Natural killer cell (primary cell): ENCODE data around the gene KDM2B. TPM values are rescaled to one million over a fixed set of nuclear protein-coding genes. Genes with fewer than 3 reads are reported as not detected.

Experiments used
- ATAC-seq, 3 donors: fragments of 150-1000 bp in 2 of 3; fragments of 200-7000 bp in 1 of 3; cut with Tn5 transposase; 1 replicate in 1 of 3; 2 replicates in 2 of 3; pipeline ENCODE4 v1.10.0; 2021; ENCODE audit warnings: mild to moderate bottlenecking in 2 of 3, moderate library complexity in 2 of 3
- DNase-seq, 2 donors: peaks; one replicate each; pipeline versions ENCODE4 v3.0.0 to v3.0.0-alpha.2; 2013 to 2021; ENCODE audit warnings: mixed read lengths in 1 of 2
- H3K27ac ChIP-seq: one replicate; pipeline ENCODE4 v1.5.1; 2013; ENCODE audit warnings: mild to moderate bottlenecking, low read length
- H3K27me3 ChIP-seq: one replicate; pipeline ENCODE4 v1.6.1; 2013; ENCODE audit warnings: low read length; ENCODE audit not compliant: control insufficient read depth, insufficient read depth
- H3K36me3 ChIP-seq: one replicate; pipeline ENCODE4 v1.6.1; 2013; ENCODE audit warnings: low read length; ENCODE audit not compliant: control insufficient read depth, insufficient read depth
- H3K4me1 ChIP-seq: one replicate; pipeline ENCODE4 v1.6.1; 2013; ENCODE audit warnings: low read length; ENCODE audit not compliant: control insufficient read depth, insufficient read depth
- H3K4me3 ChIP-seq: one replicate; pipeline ENCODE4 v1.5.1; 2013; ENCODE audit warnings: low read length
- H3K9me3 ChIP-seq: one replicate; pipeline ENCODE4 v1.6.1; 2013; ENCODE audit warnings: low read length; ENCODE audit not compliant: control insufficient read depth, insufficient read depth
- H3K27ac Mint-ChIP-seq, 2 donors: one replicate each; pipeline ENCODE4 v1.8.0; 2022; ENCODE audit warnings: mild to moderate bottlenecking in 2 of 2, mixed read lengths in 2 of 2, moderate library complexity in 1 of 2
- H3K27me3 Mint-ChIP-seq, 2 donors: one replicate each; pipeline ENCODE4 v1.8.0; 2022; ENCODE audit warnings: low read depth in 2 of 2, mixed read lengths in 2 of 2
- H3K36me3 Mint-ChIP-seq: one replicate; pipeline ENCODE4 v1.8.0; 2022; ENCODE audit warnings: mixed read lengths
- H3K4me1 Mint-ChIP-seq, 2 donors: one replicate each; pipeline ENCODE4 v1.8.0; 2022; ENCODE audit warnings: mixed read lengths in 2 of 2
- H3K4me3 Mint-ChIP-seq: one replicate; pipeline ENCODE4 v1.8.0; 2022; ENCODE audit warnings: mild to moderate bottlenecking, moderate library complexity, mixed read lengths
- H3K9me3 Mint-ChIP-seq, 2 donors: one replicate each; pipeline ENCODE4 v1.8.0; 2022; ENCODE audit warnings: mixed read lengths in 2 of 2
- WGBS: methylation state at CpG from one replicate; pipeline ENCODE4 v1.1.7; 2013; ENCODE audit warnings: missing lambda C conversion rate; ENCODE audit not compliant: insufficient coverage; 5-methylcytosine and 5-hydroxymethylcytosine counted together
- intact Hi-C: fragments of 100-400 bp; cut with micrococcal nuclease; formaldehyde crosslinking; loops from one replicate; pipeline ENCODE4 v1.14.2; 2022
- total RNA-seq, 4 donors: library from RNA; stranded (reverse); fragments of 120-200 nt in 1 of 4; gene quantifications; one replicate each; pipeline versions ENCODE4 v1.2.3 to v1.2.4, GENCODE V29; 2013 to 2022
- TF ChIP-seq, protein P1 (sequence below): fragments of 200-600 bp; IDR thresholded peaks from one replicate; pipeline ENCODE4 v1.8.0; 2022; ENCODE audit warnings: antibody characterized with exemption

KDM2B gene
- total RNA-seq, 3 donors from 2014 or later (not counting 1 experiment from before 2014, with no cell fraction given), result 97.3 to 106 (median 98.1) TPM

DNA sequence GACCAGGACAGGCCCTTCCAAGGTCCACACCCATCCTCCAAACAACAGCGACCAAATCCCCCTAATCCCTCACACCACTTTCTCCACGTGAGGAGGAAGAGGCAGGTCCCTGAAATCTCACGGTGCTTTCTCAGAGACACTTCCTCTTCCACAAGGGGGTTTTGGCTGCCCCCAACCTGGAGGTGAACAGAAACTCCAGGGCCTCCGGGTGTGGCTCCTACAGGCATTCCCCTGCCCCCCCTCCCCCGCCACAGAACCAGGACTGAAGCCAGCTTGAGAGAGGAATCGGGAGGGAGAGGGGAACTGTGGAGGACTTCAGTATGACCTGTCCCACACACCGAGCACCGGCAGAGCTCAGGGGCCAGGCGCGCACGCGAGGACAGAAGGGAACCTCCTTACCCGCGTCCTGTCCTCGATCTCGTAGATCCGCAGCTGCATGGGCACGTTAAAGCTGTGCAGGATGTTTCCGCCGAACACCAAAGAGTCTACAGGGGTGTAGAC lies 60.2 kb downstream of the KDM2B start:
- Histone ChIP-seq H3K4me3 (no peak overlapping the region), H3K4me1 (peaks cover 13% of the 10 kb centered on the region), H3K9me3 (no peaks in the 10 kb centered on the region), H3K27ac (no peak overlapping the region), H3K27me3 (no peaks in the 10 kb centered on the region), H3K36me3 (peaks cover 19% of the 10 kb centered on the region)
- Mint-ChIP-seq H3K27ac (no peak overlapping the region), H3K27me3 (no peaks in the 10 kb centered on the region), H3K4me3 (no peak overlapping the region), H3K4me1 (peaks cover 4 to 13% of the 10 kb centered on the region in 2 donors), H3K9me3 (no peaks in the 10 kb centered on the region), H3K36me3 (peaks cover 11% of the 10 kb centered on the region)
- intact Hi-C loops, result no loop called here
- DNase-seq (no peak), ATAC-seq (no peak)
- TF ChIP-seq, protein P1, sequence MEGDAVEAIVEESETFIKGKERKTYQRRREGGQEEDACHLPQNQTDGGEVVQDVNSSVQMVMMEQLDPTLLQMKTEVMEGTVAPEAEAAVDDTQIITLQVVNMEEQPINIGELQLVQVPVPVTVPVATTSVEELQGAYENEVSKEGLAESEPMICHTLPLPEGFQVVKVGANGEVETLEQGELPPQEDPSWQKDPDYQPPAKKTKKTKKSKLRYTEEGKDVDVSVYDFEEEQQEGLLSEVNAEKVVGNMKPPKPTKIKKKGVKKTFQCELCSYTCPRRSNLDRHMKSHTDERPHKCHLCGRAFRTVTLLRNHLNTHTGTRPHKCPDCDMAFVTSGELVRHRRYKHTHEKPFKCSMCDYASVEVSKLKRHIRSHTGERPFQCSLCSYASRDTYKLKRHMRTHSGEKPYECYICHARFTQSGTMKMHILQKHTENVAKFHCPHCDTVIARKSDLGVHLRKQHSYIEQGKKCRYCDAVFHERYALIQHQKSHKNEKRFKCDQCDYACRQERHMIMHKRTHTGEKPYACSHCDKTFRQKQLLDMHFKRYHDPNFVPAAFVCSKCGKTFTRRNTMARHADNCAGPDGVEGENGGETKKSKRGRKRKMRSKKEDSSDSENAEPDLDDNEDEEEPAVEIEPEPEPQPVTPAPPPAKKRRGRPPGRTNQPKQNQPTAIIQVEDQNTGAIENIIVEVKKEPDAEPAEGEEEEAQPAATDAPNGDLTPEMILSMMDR, result no peak
- 90% methylated on average over 18 of the region's 20 CpGs for WGBS

DNA sequence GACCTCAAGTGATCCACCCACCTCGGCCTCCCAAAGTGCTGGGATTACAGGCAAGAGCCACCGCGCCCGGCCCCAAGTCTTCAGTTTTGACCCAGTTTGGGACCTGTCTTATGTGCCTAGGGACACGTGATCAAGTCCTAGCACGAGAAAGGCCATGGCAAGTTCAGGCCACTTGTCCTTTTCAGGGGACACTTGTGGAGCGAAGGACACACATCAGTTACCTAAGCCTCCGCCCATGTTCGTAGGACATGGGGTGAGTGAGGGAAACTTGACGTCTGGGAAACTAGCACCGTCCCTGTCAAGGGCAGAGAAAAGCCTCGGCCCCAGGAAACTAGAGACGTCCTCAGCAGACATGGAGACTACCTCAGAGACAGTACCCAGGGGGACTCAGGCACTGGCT lies 60.7 kb downstream of the KDM2B start:
- no peak overlapping the region for H3K27ac Mint-ChIP-seq

DNA sequence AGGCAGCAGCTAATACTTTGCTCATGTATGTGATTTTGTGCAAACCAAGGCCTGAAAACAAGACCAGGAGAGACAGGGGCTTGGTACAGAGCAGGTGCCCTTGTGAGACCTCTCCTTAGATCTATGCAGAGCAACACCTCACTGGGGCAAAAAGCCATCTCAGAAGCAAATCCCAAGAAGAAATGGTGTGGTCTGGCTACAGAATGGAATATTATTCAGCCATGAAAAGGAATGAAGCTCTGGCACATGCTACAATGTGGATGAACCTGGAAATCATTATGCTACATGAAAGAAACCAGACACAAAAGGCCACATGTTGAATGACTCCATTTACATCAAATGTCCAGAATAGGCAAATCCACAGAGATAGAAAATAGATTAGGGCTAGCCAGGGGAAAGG lies 61.6 kb downstream of the KDM2B start:
- TF ChIP-seq, protein P1, result no peak
- Histone ChIP-seq H3K27me3 (no peaks in the 10 kb centered on the region), H3K4me1 (peaks cover 14% of the 10 kb centered on the region), H3K36me3 (peaks cover 19% of the 10 kb centered on the region), H3K4me3 (no peak overlapping the region), H3K27ac (no peak overlapping the region), H3K9me3 (no peaks in the 10 kb centered on the region)
- Mint-ChIP-seq H3K4me1 (peaks cover 7 to 19% of the 10 kb centered on the region in 2 donors), H3K27me3 (no peaks in the 10 kb centered on the region), H3K9me3 (no peaks in the 10 kb centered on the region), H3K27ac (peak overlapping the region in 1 of 2 donors; percentile 7), H3K36me3 (peaks cover 14% of the 10 kb centered on the region), H3K4me3 (no peak overlapping the region)
- DNase-seq (no peak), ATAC-seq (no peak)
- intact Hi-C loops, result no loop called here

More for the DNA sequence above, 60.7 kb downstream of the KDM2B start:
- no peaks in the 10 kb centered on the region for H3K9me3 Mint-ChIP-seq
- H3K36me3 ChIP-seq, result peaks cover 19% of the 10 kb centered on the region
- peaks cover 7 to 16% of the 10 kb centered on the region in 2 donors for H3K4me1 Mint-ChIP-seq
- intact Hi-C loops, result no loop called here
- H3K4me1 ChIP-seq, result peaks cover 13% of the 10 kb centered on the region
- no peak overlapping the region for H3K4me3 Mint-ChIP-seq
- H3K27ac ChIP-seq, result no peak overlapping the region
- 97% methylated on average over 13 of the region's 13 CpGs for WGBS
- TF ChIP-seq, protein P1, result no peak
- peaks cover 14% of the 10 kb centered on the region for H3K36me3 Mint-ChIP-seq
- no peaks in the 10 kb centered on the region for H3K27me3 ChIP-seq
- H3K4me3 ChIP-seq, result no peak overlapping the region
- DNase-seq (no peak), ATAC-seq (no peak)
- H3K9me3 ChIP-seq, result no peaks in the 10 kb centered on the region
- H3K27me3 Mint-ChIP-seq, result no peaks in the 10 kb centered on the region

DNA sequence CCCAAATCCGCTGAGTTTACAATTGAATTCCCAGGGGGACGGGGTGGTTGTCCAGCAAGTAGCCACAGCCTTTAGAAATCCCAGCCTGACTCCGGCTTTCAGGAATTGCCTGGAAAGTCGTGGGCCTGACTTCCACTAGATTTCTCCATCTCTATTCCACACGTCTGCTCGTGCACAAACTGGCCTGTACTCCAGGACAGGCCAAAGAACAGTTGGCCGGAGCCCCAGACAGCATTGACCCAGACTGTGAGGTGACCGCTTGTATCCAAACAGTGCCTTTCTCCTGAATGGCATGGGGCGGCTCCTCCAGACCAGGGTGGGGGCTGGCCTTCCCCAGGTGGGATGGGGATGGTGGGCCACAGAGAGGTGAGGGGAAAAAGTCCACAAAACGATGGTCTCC lies 62.2 kb downstream of the KDM2B start:
- no peaks in the 10 kb centered on the region for H3K27me3 ChIP-seq
- ATAC-seq (no peak), DNase-seq (no peak)
- intact Hi-C loops, result no loop called here
- peaks cover 19% of the 10 kb centered on the region for H3K36me3 ChIP-seq
- Mint-ChIP-seq H3K9me3 (no peaks in the 10 kb centered on the region), H3K36me3 (peaks cover 14% of the 10 kb centered on the region), H3K4me1 (peaks cover 7 to 21% of the 10 kb centered on the region in 2 donors), H3K4me3 (no peak overlapping the region), H3K27me3 (no peaks in the 10 kb centered on the region), H3K27ac (no peak overlapping the region)
- H3K4me1 ChIP-seq, result peaks cover 16% of the 10 kb centered on the region
- H3K27ac ChIP-seq, result no peak overlapping the region
- no peaks in the 10 kb centered on the region for H3K9me3 ChIP-seq
- H3K4me3 ChIP-seq, result no peak overlapping the region
- TF ChIP-seq, protein P1, result no peak
- 95% methylated on average over 10 of the region's 10 CpGs for WGBS
